HCT116 (cell line): ENCODE measurements around the gene CEMP1.
"Not testable (repeated sequence)": the region's sequence is repeated elsewhere in the genome, so short reads cannot be mapped to it uniquely, and the experiment has no call there.

Source experiments
- ATF3 ChIP-seq: IDR thresholded peaks from 2 replicates; pipeline ENCODE4 v1.6.1; 2012
- CBX3 ChIP-seq: IDR thresholded peaks from 2 replicates; pipeline ENCODE4 v1.6.1; 2012; ENCODE audit warnings: low read depth
- CTCF ChIP-seq, 3 experiments: fragments of 200-600 bp in 1 of 3; sonication (generic) in 1 of 3; IDR thresholded peaks in 2 of 3; conservative IDR thresholded peaks in 1 of 3; 2 replicates each; pipeline ENCODE4 v1.5.1; 2012 to 2017; ENCODE audit warnings: low read depth in 2 of 3, low read length in 2 of 3, antibody characterized with exemption in 1 of 3, borderline replicate concordance in 1 of 3, control low read depth in 1 of 3, mild to moderate bottlenecking in 1 of 3, mixed read lengths in 1 of 3, mixed run types in 1 of 3, moderate library complexity in 1 of 3; ENCODE audit not compliant: insufficient read depth in 1 of 3
- EZH2 ChIP-seq: fragments of 200-600 bp; sonication (generic); IDR thresholded peaks from 2 replicates; pipeline ENCODE4 v1.6.1; 2017; ENCODE audit warnings: antibody characterized with exemption, mixed run types
- POLR2A ChIP-seq: IDR thresholded peaks from 2 replicates; pipeline ENCODE4 v1.7.0; 2011; ENCODE audit warnings: borderline replicate concordance; ENCODE audit not compliant: insufficient read depth, insufficient read length; ENCODE audit errors: extremely low read depth
- SIN3A ChIP-seq: IDR thresholded peaks from 2 replicates; pipeline ENCODE4 v1.6.1; 2012; ENCODE audit warnings: low read depth
- YY1 ChIP-seq: IDR thresholded peaks from 2 replicates; pipeline ENCODE4 v1.6.1; 2011; ENCODE audit warnings: low read length, low read depth, moderate library complexity, mild to moderate bottlenecking; ENCODE audit not compliant: insufficient replicate concordance; ENCODE audit errors: extremely low read depth
- ZFX ChIP-seq: fragments of 450-650 bp; IDR thresholded peaks from 2 replicates; pipeline ENCODE4 v1.6.1; 2017

- TF ChIP-seq ATF3; CTCF (IDR thresholded peaks at IDR 0.05 in 2 of 3, conservative IDR thresholded peaks at IDR 0.05 in 1 of 3; ENCODE audit: borderline replicate concordance in 1 of 3, insufficient read depth in 1 of 3, low read depth in 2 of 3, low read length in 2 of 3); POLR2A; EZH2; CBX3; YY1; ZFX; SIN3A: not testable (repeated sequence)
Observed at GRCh38 chr16:2534335-2534734, 3.1 kb upstream of the CEMP1 start.
